Uterus (tissue), 4 donors: Measurements from ENCODE around the gene AEBP1. TPM values are rescaled to one million over a fixed set of nuclear protein-coding genes. Genes with fewer than 3 reads are reported as not detected.

Experiments
- DNase-seq, 2 donors: peaks; one replicate each; pipeline ENCODE4 v3.0.0-alpha.2; 2019 to 2020
- H3K27ac ChIP-seq, 2 donors: fragments of 200-600 bp; sonication (generic); 1 replicate in 1 of 2; 2 replicates in 1 of 2; pipeline ENCODE4 v1.5.1; 2016 to 2018
- H3K27me3 ChIP-seq, 2 donors: fragments of 200-600 bp; sonication (generic); one replicate each; pipeline ENCODE4 v1.5.1; 2018 to 2019; ENCODE audit warnings: control low read depth in 1 of 2
- H3K36me3 ChIP-seq, 2 donors: fragments of 200-600 bp; sonication (generic); one replicate each; pipeline ENCODE4 v1.5.1; 2019; ENCODE audit warnings: control low read depth in 1 of 2
- H3K4me1 ChIP-seq, 2 donors: fragments of 200-600 bp; sonication (generic); one replicate each; pipeline ENCODE4 v1.5.1; 2018 to 2019; ENCODE audit warnings: control low read depth in 1 of 2
- H3K4me3 ChIP-seq, 2 donors: fragments of 200-600 bp; sonication (generic); 1 replicate in 1 of 2; 2 replicates in 1 of 2; pipeline ENCODE4 v1.5.1; 2018 to 2019; ENCODE audit warnings: mild to moderate bottlenecking in 1 of 2
- H3K9me3 ChIP-seq, 2 donors: fragments of 200-600 bp; sonication (generic); one replicate each; pipeline ENCODE4 v1.5.1; 2019; ENCODE audit warnings: control low read depth in 1 of 2
- POLR2A ChIP-seq, 2 donors: fragments of 450-650 bp; IDR thresholded peaks; one replicate each; pipeline ENCODE4 v1.6.1; 2016; ENCODE audit warnings: antibody characterized with exemption in 2 of 2, mild to moderate bottlenecking in 1 of 2, moderate library complexity in 1 of 2
- intact Hi-C: fragments of 100-400 bp; cut with DNase I; formaldehyde crosslinking; loops from one replicate; pipeline ENCODE4 v1.15.1; 2023; ENCODE audit warnings: low total_unique reads
- total RNA-seq, 4 donors: library from RNA; depleted of rRNA in 3 of 4; stranded (reverse); fragments of >200 nt in 3 of 4; gene quantifications; one replicate each; pipeline versions ENCODE4 v1.1.0 to v1.2.4, GENCODE V29; 2014 to 2023
- TF ChIP-seq, protein P1 (sequence below), 4 experiments: fragments of 200-600 bp in 2 of 4; fragments of 450-650 bp in 2 of 4; sonication (generic) in 2 of 4; IDR thresholded peaks; one replicate each; pipeline ENCODE4 v1.5.1; 2016 to 2019; ENCODE audit warnings: antibody characterized with exemption in 4 of 4, mild to moderate bottlenecking in 2 of 4, moderate library complexity in 1 of 4
- donor health status: DM: yes; HTN: yes; CAD: no.

The AEBP1 gene
- total RNA-seq, 4 donors from 2014 or later = 88.9 to 395 (median 303) TPM

DNA sequence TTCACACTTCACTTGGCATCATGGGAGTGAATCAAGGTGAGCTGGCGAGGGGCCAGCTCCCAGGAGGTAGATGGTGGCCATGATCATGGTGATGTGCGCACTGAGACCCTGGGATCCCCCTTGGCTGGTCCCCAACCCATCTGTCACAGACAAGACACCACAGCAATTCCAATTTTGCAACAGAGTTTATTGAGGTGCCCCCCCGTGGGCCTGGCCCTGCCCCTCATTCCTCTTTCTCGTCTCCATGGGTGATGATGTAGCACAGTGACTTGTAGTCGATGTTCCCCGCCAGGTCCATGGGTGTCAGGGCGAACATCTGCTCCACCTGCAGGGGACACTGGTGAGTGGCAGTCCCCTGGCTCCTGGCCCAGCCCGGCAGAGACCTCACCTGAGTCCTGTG, 34.6 kb downstream of the AEBP1 start:
- H3K4me3 ChIP-seq = no peak overlapping the region
- no peaks in the 10 kb centered on the region for H3K9me3 ChIP-seq
- intact Hi-C loops = no loop called here
- no peaks in the 10 kb centered on the region for H3K36me3 ChIP-seq
- no peak overlapping the region for H3K27ac ChIP-seq
- no peak for DNase-seq
- TF ChIP-seq POLR2A (IDR thresholded peaks at IDR 0.05) = no peak
- TF ChIP-seq, protein P1, sequence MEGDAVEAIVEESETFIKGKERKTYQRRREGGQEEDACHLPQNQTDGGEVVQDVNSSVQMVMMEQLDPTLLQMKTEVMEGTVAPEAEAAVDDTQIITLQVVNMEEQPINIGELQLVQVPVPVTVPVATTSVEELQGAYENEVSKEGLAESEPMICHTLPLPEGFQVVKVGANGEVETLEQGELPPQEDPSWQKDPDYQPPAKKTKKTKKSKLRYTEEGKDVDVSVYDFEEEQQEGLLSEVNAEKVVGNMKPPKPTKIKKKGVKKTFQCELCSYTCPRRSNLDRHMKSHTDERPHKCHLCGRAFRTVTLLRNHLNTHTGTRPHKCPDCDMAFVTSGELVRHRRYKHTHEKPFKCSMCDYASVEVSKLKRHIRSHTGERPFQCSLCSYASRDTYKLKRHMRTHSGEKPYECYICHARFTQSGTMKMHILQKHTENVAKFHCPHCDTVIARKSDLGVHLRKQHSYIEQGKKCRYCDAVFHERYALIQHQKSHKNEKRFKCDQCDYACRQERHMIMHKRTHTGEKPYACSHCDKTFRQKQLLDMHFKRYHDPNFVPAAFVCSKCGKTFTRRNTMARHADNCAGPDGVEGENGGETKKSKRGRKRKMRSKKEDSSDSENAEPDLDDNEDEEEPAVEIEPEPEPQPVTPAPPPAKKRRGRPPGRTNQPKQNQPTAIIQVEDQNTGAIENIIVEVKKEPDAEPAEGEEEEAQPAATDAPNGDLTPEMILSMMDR (IDR thresholded peaks at IDR 0.05) = no peak
- H3K4me1 ChIP-seq = no peaks in the 10 kb centered on the region
- H3K27me3 ChIP-seq = no peaks in the 10 kb centered on the region

DNA sequence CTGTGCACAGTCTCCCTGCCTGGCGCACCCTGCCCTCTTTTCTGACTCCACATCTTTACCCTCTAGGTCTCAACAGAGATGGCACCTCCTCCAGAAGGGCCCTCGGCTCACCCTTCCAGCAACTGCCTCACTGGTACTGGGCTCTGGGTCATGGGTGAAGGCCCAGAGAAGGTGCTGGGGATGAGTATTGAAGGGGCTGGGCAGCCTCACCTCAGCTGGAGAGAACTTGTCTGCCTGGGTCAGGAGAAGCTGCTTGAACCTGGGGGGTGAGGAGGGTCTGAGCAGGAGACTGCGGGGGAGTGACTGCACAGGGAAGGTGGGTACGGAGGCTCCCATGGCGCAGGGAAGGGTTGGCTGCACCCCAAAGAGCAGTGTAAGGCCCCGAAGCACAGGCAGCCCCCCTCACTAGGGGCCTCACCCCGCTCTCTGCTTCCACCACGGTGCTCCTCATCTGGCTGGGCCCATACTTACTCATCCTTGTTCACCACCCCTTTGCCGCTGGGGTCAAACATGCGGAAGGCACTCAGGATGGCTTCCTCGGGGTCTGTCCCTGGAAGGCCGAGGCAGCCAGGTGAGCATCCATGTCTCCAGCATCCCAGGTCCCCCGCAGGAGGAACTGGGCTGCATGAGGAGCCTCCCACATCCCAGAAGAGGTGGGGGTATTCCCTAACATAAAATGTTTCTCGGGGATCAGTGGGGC, 35.3 kb downstream of the AEBP1 start:
- no peak for DNase-seq
- no peaks in the 10 kb centered on the region for H3K9me3 ChIP-seq
- intact Hi-C loops = no loop called here
- TF ChIP-seq POLR2A (IDR thresholded peaks at IDR 0.05) = no peak
- TF ChIP-seq, protein P1 (IDR thresholded peaks at IDR 0.05) = no peak
- H3K36me3 ChIP-seq = no peaks in the 10 kb centered on the region
- H3K4me3 ChIP-seq = no peak overlapping the region
- H3K27me3 ChIP-seq = no peaks in the 10 kb centered on the region
- H3K4me1 ChIP-seq = no peaks in the 10 kb centered on the region
- no peak overlapping the region for H3K27ac ChIP-seq

DNA sequence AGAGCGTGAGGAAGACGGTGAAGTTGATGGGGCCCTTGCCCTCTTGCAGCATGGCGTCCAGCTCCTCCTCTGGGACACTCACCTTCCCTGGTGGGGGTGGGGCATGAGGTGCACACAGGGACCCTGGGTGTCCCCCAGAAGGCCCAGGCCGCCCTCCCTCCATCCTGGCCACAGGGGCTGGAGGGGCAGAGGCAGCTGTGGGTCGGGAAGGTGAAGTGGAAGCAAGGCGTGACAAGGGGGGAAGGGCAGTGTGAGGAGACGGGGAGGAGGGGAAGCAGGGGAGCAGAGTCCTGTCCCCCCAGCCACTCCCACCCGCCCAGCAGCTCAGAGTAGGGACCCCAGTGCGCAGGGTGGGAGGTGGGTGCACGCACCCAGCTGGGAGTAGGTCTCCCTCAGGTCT, 36.2 kb downstream of the AEBP1 start:
- TF ChIP-seq POLR2A (IDR thresholded peaks at IDR 0.05) = no peak
- TF ChIP-seq, protein P1 (IDR thresholded peaks at IDR 0.05) = no peak
- no peak overlapping the region for H3K27ac ChIP-seq
- intact Hi-C loops = no loop called here
- DNase-seq = no peak
- no peaks in the 10 kb centered on the region for H3K27me3 ChIP-seq
- no peaks in the 10 kb centered on the region for H3K9me3 ChIP-seq
- H3K4me1 ChIP-seq = peaks cover 0 to 2% of the 10 kb centered on the region in 2 donors
- H3K36me3 ChIP-seq = no peaks in the 10 kb centered on the region
- H3K4me3 ChIP-seq = no peak overlapping the region

DNA sequence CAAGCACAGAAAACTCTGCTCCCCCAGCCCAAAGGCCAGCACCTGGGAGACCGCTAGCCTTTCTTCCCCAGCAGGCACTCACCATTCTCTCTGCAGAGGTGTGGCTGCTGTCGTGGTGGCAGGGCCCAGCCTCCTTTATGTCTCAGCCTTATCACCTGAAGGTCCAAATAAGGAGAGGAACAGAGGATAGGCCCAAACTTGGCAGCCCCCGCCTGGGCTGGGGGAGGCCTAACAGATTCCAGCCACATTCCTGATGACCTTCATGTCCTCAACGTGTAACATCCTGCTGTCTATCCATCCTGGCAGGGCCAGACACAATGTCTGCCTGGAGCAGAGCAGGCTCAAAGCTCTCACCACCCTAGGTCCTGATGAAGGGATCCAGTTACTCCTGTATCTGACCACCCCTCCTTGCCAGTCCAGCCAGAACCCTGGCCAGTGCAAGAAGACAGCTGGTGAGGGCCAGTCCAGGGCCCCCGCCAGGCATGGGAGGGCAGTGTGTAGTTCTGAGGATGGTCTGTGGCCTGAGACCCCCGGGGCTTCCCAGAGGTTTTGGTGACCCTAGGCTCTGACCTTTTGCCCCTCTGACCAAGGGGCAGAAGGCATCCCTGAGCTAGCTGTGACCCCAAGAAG, 37.2 kb downstream of the AEBP1 start, which contains the start of gene MYL7:
Gene MYL7, minus strand, starts transcription at position 112 of the 630 bp plus-strand sequence. Its CDS starts 27 bp downstream, at position 85.
- no peak within 1 kb of the TSS for H3K27ac ChIP-seq
- H3K27me3 ChIP-seq = no peaks in the 10 kb centered on the region
- no peaks in the 10 kb centered on the region for H3K36me3 ChIP-seq
- intact Hi-C loops = no loop called here
- H3K4me1 ChIP-seq = peaks cover 0 to 5% of the 10 kb centered on the region in 2 donors
- no peak for DNase-seq
- TF ChIP-seq POLR2A (IDR thresholded peaks at IDR 0.05) = no peak
- TF ChIP-seq, protein P1 (IDR thresholded peaks at IDR 0.05) = no peak
- no peaks in the 10 kb centered on the region for H3K9me3 ChIP-seq
- H3K4me3 ChIP-seq = no peak within 1 kb of the TSS

DNA sequence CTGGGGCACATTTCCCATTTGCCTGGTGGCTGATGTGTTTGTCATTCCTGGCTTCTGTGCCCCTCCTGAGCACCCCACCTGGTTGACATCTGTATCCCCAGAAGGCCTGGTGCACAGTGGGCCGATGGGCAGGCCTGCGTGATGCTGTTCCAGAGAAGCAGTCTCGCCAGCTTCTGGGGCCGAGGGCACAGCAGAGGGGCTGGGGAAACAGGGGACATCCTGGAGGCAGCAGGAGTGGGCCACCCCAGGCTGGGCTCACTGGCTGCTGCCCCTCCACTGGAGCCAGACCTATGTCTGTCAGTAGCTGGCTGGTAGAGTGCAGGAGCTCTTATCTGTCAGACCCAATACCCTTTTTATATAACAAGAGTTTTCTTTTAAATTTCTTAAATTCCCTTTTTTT, 37.9 kb downstream of the AEBP1 start:
- Histone ChIP-seq H3K27me3 (no peaks in the 10 kb centered on the region), H3K36me3 (no peaks in the 10 kb centered on the region), H3K4me3 (no peak overlapping the region), H3K4me1 (peaks cover 0 to 5% of the 10 kb centered on the region in 2 donors), H3K27ac (no peak overlapping the region), H3K9me3 (no peaks in the 10 kb centered on the region)
- intact Hi-C loops = no loop called here
- DNase-seq = no peak
- TF ChIP-seq, protein P1 (IDR thresholded peaks at IDR 0.05) = no peak
- no peak for TF ChIP-seq POLR2A (IDR thresholded peaks at IDR 0.05)
